Astrocyte (in vitro differentiated cells and primary cell): Measurements from ENCODE around the gene KLHL22. TPM values are rescaled to one million over a fixed set of nuclear protein-coding genes. Genes with fewer than 3 reads are reported as not detected.
A peak's percentile ranks its signal among the peaks of the same experiment; 100 is the strongest.

ENCODE experiments used
- DNase-seq: peaks from one replicate; pipeline ENCODE4 v3.0.0-alpha.2; 2010; ENCODE audit warnings: low read depth
- FAIRE-seq: peaks from 2 replicates; lab custom pipeline; 2011; peaks lifted over from hg19 to GRCh38; lab: Jason Lieb, UNC
- H2AFZ ChIP-seq: 2 replicates; pipeline ENCODE4 v1.6.0; 2012; ENCODE audit warnings: low read depth, low read length, inconsistent platforms
- H3K27ac ChIP-seq: 2 replicates; pipeline ENCODE4 v1.5.1; 2011; ENCODE audit warnings: low read depth, low read length, inconsistent platforms
- H3K27me3 ChIP-seq: 2 replicates; pipeline ENCODE4 v1.6.0; 2011; ENCODE audit warnings: low read length, inconsistent platforms; ENCODE audit not compliant: insufficient read depth
- H3K36me3 ChIP-seq: 2 replicates; pipeline ENCODE4 v1.5.1; 2011; ENCODE audit warnings: low read length, inconsistent platforms; ENCODE audit not compliant: insufficient read depth
- H3K4me1 ChIP-seq: 2 replicates; pipeline ENCODE4 v1.5.1; 2011; ENCODE audit warnings: low read length, inconsistent platforms; ENCODE audit not compliant: insufficient read depth
- H3K4me2 ChIP-seq: 2 replicates; pipeline ENCODE4 v1.6.0; 2012; ENCODE audit warnings: low read length, inconsistent platforms
- H3K4me3 ChIP-seq: 2 replicates; pipeline ENCODE4 v1.5.1; 2011; ENCODE audit warnings: low read depth, mild to moderate bottlenecking, low read length, inconsistent platforms; ENCODE audit not compliant: insufficient read depth
- H3K79me2 ChIP-seq: 2 replicates; pipeline ENCODE4 v1.6.0; 2012; ENCODE audit warnings: mild to moderate bottlenecking, low read length, inconsistent platforms; ENCODE audit not compliant: insufficient read depth
- H3K9ac ChIP-seq: 2 replicates; pipeline ENCODE4 v1.6.0; 2012; ENCODE audit warnings: mild to moderate bottlenecking, low read length, inconsistent platforms
- H3K9me3 ChIP-seq: 2 replicates; pipeline ENCODE4 v1.5.1; 2012; ENCODE audit warnings: low read depth, mild to moderate bottlenecking, low read length, inconsistent platforms; ENCODE audit not compliant: insufficient read depth
- H4K20me1 ChIP-seq: 2 replicates; pipeline ENCODE4 v1.6.0; 2012; ENCODE audit warnings: low read length, inconsistent platforms; ENCODE audit not compliant: insufficient read depth
- H3K27ac Mint-ChIP-seq: one replicate; pipeline ENCODE4 v1.8.0; 2021; ENCODE audit warnings: mild to moderate bottlenecking, mixed read lengths; ENCODE audit not compliant: unreplicated experiment
- H3K27me3 Mint-ChIP-seq: one replicate; pipeline ENCODE4 v1.8.0; 2021; ENCODE audit warnings: low read depth, mixed read lengths; ENCODE audit not compliant: unreplicated experiment
- H3K36me3 Mint-ChIP-seq: one replicate; pipeline ENCODE4 v1.8.0; 2021; ENCODE audit warnings: low read depth, mixed read lengths; ENCODE audit not compliant: unreplicated experiment
- H3K4me1 Mint-ChIP-seq: one replicate; pipeline ENCODE4 v1.8.0; 2021; ENCODE audit warnings: low read depth, mixed read lengths; ENCODE audit not compliant: unreplicated experiment
- H3K4me3 Mint-ChIP-seq: one replicate; pipeline ENCODE4 v1.8.0; 2021; ENCODE audit warnings: mild to moderate bottlenecking, moderate library complexity, mixed read lengths; ENCODE audit not compliant: unreplicated experiment
- H3K9me3 Mint-ChIP-seq: one replicate; pipeline ENCODE4 v1.8.0; 2021; ENCODE audit warnings: mild to moderate bottlenecking, mixed read lengths; ENCODE audit not compliant: unreplicated experiment
- CTCF ChIP-seq: IDR thresholded peaks from 2 replicates; pipeline ENCODE4 v1.5.1; 2011; ENCODE audit warnings: low read depth, mild to moderate bottlenecking, inconsistent platforms, low read length, moderate library complexity; ENCODE audit not compliant: insufficient read depth
- EZH2 ChIP-seq: IDR thresholded peaks from 2 replicates; pipeline ENCODE4 v1.6.1; 2012; ENCODE audit warnings: mild to moderate bottlenecking, low read length, inconsistent platforms; ENCODE audit not compliant: insufficient read depth
- total RNA-seq: library from RNA; stranded (reverse); gene quantifications from 2 replicates; pipeline ENCODE4 v1.2.1, GENCODE V29; 2021

Gene KLHL22
- total RNA-seq, 1 donor from 2014 or later = 14.0 TPM

GRCh38 chr22:20514658-20515406 is 19.2 kb upstream of the KLHL22 start:
- H3K4me1 ChIP-seq = peaks cover 45% of the 10 kb centered on the region
- H3K4me3 ChIP-seq = no peak overlapping the region
- Mint-ChIP-seq H3K27me3 (no peaks in the 10 kb centered on the region), H3K27ac (peak overlapping the region; percentile 59), H3K36me3 (peaks cover 12% of the 10 kb centered on the region), H3K4me1 (peaks cover 62% of the 10 kb centered on the region), H3K9me3 (no peaks in the 10 kb centered on the region), H3K4me3 (no peak overlapping the region)
- FAIRE-seq (peak; percentile 80), DNase-seq (peak; percentile 85)
- H3K36me3 ChIP-seq = peaks cover 13% of the 10 kb centered on the region
- H2AFZ ChIP-seq = no peak overlapping the region
- H3K27ac ChIP-seq = peak overlapping the region; percentile 72
- no peaks in the 10 kb centered on the region for H3K9me3 ChIP-seq
- H3K27me3 ChIP-seq = no peaks in the 10 kb centered on the region
- peak overlapping the region; percentile 21 for H3K9ac ChIP-seq
- peaks cover 98% of the 10 kb centered on the region for H3K79me2 ChIP-seq
- peak overlapping the region; percentile 62 for H3K4me2 ChIP-seq
- TF ChIP-seq CTCF (no peak), EZH2 (no peak)
- H4K20me1 ChIP-seq = peaks cover 93% of the 10 kb centered on the region

GRCh38 chr22:20511578-20512229 is 16.1 kb upstream of the KLHL22 start:
- TF ChIP-seq EZH2 = no peak
- no peak for TF ChIP-seq CTCF
- no peaks in the 10 kb centered on the region for H3K9me3 ChIP-seq
- Mint-ChIP-seq H3K27me3 (no peaks in the 10 kb centered on the region), H3K36me3 (peaks cover 10% of the 10 kb centered on the region), H3K4me3 (no peak overlapping the region), H3K9me3 (no peaks in the 10 kb centered on the region), H3K4me1 (peaks cover 52% of the 10 kb centered on the region), H3K27ac (peak overlapping the region; percentile 11)
- H3K27ac ChIP-seq = no peak overlapping the region
- peaks cover 96% of the 10 kb centered on the region for H3K79me2 ChIP-seq
- no peak overlapping the region for H3K9ac ChIP-seq
- no peak for FAIRE-seq
- no peak overlapping the region for H2AFZ ChIP-seq
- H4K20me1 ChIP-seq = peaks cover 72% of the 10 kb centered on the region
- DNase-seq = no peak
- H3K36me3 ChIP-seq = peaks cover 10% of the 10 kb centered on the region
- H3K27me3 ChIP-seq = no peaks in the 10 kb centered on the region
- peak overlapping the region; percentile 98 for H3K4me2 ChIP-seq
- H3K4me1 ChIP-seq = peaks cover 46% of the 10 kb centered on the region
- no peak overlapping the region for H3K4me3 ChIP-seq
